IPS-NIHi7 (cell line): Measurements from ENCODE around the gene KPNB1.
A peak's percentile ranks its signal among the peaks of the same experiment; 100 is the strongest.

Source experiments
- DNase-seq: peaks from one replicate; pipeline ENCODE4 v3.0.0; 2012; ENCODE audit warnings: mixed read lengths; ENCODE audit errors: extremely low spot score

Gene KPNB1

GRCh38 chr17:47636273-47637030 is 13.3 kb upstream of the KPNB1 start:
- no peak for DNase-seq

- DNase-seq, result no peak
These were observed 10.8 kb upstream of the KPNB1 start for GRCh38 chr17:47638903-47639302.

GRCh38 chr17:47640076-47640475 is 9.6 kb upstream of the KPNB1 start:
- DNase-seq, result no peak

- no peak for DNase-seq
These were observed 8.5 kb upstream of the KPNB1 start for GRCh38 chr17:47641202-47641601.

- DNase-seq, result no peak
These were observed 6.6 kb upstream of the KPNB1 start for GRCh38 chr17:47643116-47643515.

GRCh38 chr17:47644324-47644723 is 5.4 kb upstream of the KPNB1 start:
- DNase-seq, result no peak

GRCh38 chr17:47649972-47650524 is 329 bp downstream of the KPNB1 start:
- DNase-seq, result no peak

GRCh38 chr17:47650525-47651522 is 1.1 kb downstream of the KPNB1 start:
- peak; percentile 95 for DNase-seq

GRCh38 chr17:47651704-47652103 is 2.0 kb downstream of the KPNB1 start:
- no peak for DNase-seq

- no peak for DNase-seq
These were observed 2.9 kb downstream of the KPNB1 start for GRCh38 chr17:47652570-47652969.

GRCh38 chr17:47653442-47653841 is 3.7 kb downstream of the KPNB1 start:
- no peak for DNase-seq

GRCh38 chr17:47654991-47655390 is 5.3 kb downstream of the KPNB1 start:
- no peak for DNase-seq

GRCh38 chr17:47660064-47660492 is 10.4 kb downstream of the KPNB1 start:
- no peak for DNase-seq

GRCh38 chr17:47663912-47664623 is 14.3 kb downstream of the KPNB1 start:
- DNase-seq, result peak; percentile 74

- no peak for DNase-seq
These were observed 14.9 kb downstream of the KPNB1 start for GRCh38 chr17:47664624-47664941.

GRCh38 chr17:47665655-47666054 is 15.9 kb downstream of the KPNB1 start:
- DNase-seq, result no peak

- no peak for DNase-seq
These were observed 19.4 kb downstream of the KPNB1 start for GRCh38 chr17:47669081-47669480.

GRCh38 chr17:47670064-47670463 is 20.3 kb downstream of the KPNB1 start:
- DNase-seq, result no peak

- no peak for DNase-seq
These were observed 24.8 kb downstream of the KPNB1 start for GRCh38 chr17:47674499-47674898.

GRCh38 chr17:47675380-47676198 is 25.9 kb downstream of the KPNB1 start:
- DNase-seq, result no peak

GRCh38 chr17:47676199-47676472 is 26.4 kb downstream of the KPNB1 start:
- no peak for DNase-seq
